Uterus (tissue), 2 donors: ENCODE measurements around the gene PNRC2.

Experiments
- CTCF ChIP-seq, 4 experiments: fragments of 200-600 bp in 2 of 4; fragments of 450-650 bp in 2 of 4; sonication (generic) in 2 of 4; IDR thresholded peaks; one replicate each; pipeline ENCODE4 v1.5.1; 2016 to 2019; ENCODE audit warnings: antibody characterized with exemption in 4 of 4, mild to moderate bottlenecking in 2 of 4, moderate library complexity in 1 of 4
- POLR2A ChIP-seq, 2 donors: fragments of 450-650 bp; IDR thresholded peaks; one replicate each; pipeline ENCODE4 v1.6.1; 2016; ENCODE audit warnings: antibody characterized with exemption in 2 of 2, mild to moderate bottlenecking in 1 of 2, moderate library complexity in 1 of 2

DNA sequence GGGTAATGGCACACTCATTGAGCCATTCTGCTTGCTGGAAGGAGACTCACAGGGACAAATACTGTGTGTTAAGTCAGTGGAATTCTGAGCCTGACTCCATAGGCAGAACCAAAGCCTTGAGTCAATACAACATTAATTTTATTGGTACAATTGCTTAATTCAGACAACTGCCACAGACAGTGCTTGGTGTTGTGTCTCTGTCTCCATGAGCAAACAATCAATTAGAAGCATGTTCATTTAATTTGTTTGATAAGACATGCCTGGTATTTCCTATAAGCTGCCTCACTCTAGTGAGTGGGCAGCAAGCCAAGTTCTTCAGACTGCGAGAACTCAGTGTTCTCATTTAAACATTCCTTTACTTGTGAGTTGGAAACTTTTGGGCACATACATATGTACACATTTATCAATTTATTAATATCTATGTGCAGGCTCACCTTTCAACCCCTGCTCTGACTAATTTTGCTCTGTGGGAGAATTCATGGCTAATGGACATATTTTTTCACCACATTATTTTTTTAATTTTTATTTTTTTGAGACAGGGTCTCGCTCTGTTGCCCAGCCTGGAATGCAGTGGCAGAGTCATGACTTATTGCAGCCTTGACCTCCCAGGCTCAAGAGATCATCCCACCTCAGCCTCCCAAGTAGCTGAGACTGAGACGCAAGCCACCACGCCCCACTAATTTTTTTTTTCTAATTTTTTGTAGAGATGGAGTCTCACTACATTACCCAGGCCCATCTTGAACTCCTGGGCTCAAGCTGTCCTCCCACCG is 25.0 kb downstream of the PNRC2 start:
- TF ChIP-seq CTCF (IDR thresholded peaks at IDR 0.05) (no peak), POLR2A (IDR thresholded peaks at IDR 0.05) (no peak)
